Measurements from ENCODE around the gene FBLN7.
"Not testable (repeated sequence)": the region's sequence is repeated elsewhere in the genome, so short reads cannot be mapped to it uniquely, and the experiment has no call there.

The FBLN7 gene

GRCh38 chr2:112096098-112096497, 42.1 kb upstream of the FBLN7 start:
- H3K4me1 ChIP-seq (ENCODE audit: control insufficient read depth in 1 of 2, insufficient read depth in 1 of 2, low read depth in 1 of 2, low read length in 1 of 2): no peaks in the 10 kb centered on the region
- peaks cover 72% of the 10 kb centered on the region for H3K36me3 ChIP-seq
- TF ChIP-seq CTCF (IDR thresholded peaks at IDR 0.05): no peak
- no peaks in the 10 kb centered on the region for H3K9me3 ChIP-seq
- H3K4me3 ChIP-seq (ENCODE audit: low read depth in 1 of 2, low read length in 1 of 2): no peak overlapping the region
- no peak overlapping the region for H3K27ac ChIP-seq
- H3K27me3 ChIP-seq: no peaks in the 10 kb centered on the region

GRCh38 chr2:112108178-112108832, 29.9 kb upstream of the FBLN7 start:
- no peaks in the 10 kb centered on the region for H3K4me1 ChIP-seq (ENCODE audit: control insufficient read depth in 1 of 2, insufficient read depth in 1 of 2, low read depth in 1 of 2, low read length in 1 of 2)
- no peak for TF ChIP-seq CTCF (IDR thresholded peaks at IDR 0.05)
- H3K27ac ChIP-seq: no peak overlapping the region
- H3K27me3 ChIP-seq: no peaks in the 10 kb centered on the region
- peaks cover 73% of the 10 kb centered on the region for H3K36me3 ChIP-seq
- H3K9me3 ChIP-seq: no peaks in the 10 kb centered on the region
- no peak overlapping the region for H3K4me3 ChIP-seq (ENCODE audit: low read depth in 1 of 2, low read length in 1 of 2)

- H3K27ac ChIP-seq: no peak overlapping the region
- H3K9me3 ChIP-seq: no peaks in the 10 kb centered on the region
- H3K27me3 ChIP-seq: no peaks in the 10 kb centered on the region
- TF ChIP-seq CTCF (IDR thresholded peaks at IDR 0.05): no peak
- no peak overlapping the region for H3K4me3 ChIP-seq (ENCODE audit: low read depth in 1 of 2, low read length in 1 of 2)
- peaks cover 67% of the 10 kb centered on the region for H3K36me3 ChIP-seq
- no peaks in the 10 kb centered on the region for H3K4me1 ChIP-seq (ENCODE audit: control insufficient read depth in 1 of 2, insufficient read depth in 1 of 2, low read depth in 1 of 2, low read length in 1 of 2)
Measured at GRCh38 chr2:112109278-112109677, 28.9 kb upstream of the FBLN7 start.

GRCh38 chr2:112110966-112111365, 27.2 kb upstream of the FBLN7 start:
- H3K36me3 ChIP-seq: peaks cover 59% of the 10 kb centered on the region

GRCh38 chr2:112113354-112113753, 24.8 kb upstream of the FBLN7 start:
- not testable (repeated sequence) for H3K9me3 ChIP-seq; H3K4me3 ChIP-seq (ENCODE audit: low read depth in 1 of 2, low read length in 1 of 2); H3K4me1 ChIP-seq (ENCODE audit: control insufficient read depth in 1 of 2, insufficient read depth in 1 of 2, low read depth in 1 of 2, low read length in 1 of 2); H3K27me3 ChIP-seq; H3K27ac ChIP-seq
- peaks cover 63% of the 10 kb centered on the region for H3K36me3 ChIP-seq

More at GRCh38 chr2:112110966-112111365, 27.2 kb upstream of the FBLN7 start:
- Histone ChIP-seq H3K4me1 (ENCODE audit: control insufficient read depth in 1 of 2, insufficient read depth in 1 of 2, low read depth in 1 of 2, low read length in 1 of 2) (no peaks in the 10 kb centered on the region), H3K4me3 (ENCODE audit: low read depth in 1 of 2, low read length in 1 of 2) (no peak overlapping the region), H3K27me3 (no peaks in the 10 kb centered on the region), H3K27ac (no peak overlapping the region), H3K9me3 (no peaks in the 10 kb centered on the region)
- TF ChIP-seq CTCF (IDR thresholded peaks at IDR 0.05): no peak

- Histone ChIP-seq H3K4me1 (ENCODE audit: control insufficient read depth in 1 of 2, insufficient read depth in 1 of 2, low read depth in 1 of 2, low read length in 1 of 2) (no peaks in the 10 kb centered on the region), H3K36me3 (peaks cover 38% of the 10 kb centered on the region), H3K27me3 (no peaks in the 10 kb centered on the region), H3K27ac (no peak overlapping the region), H3K4me3 (ENCODE audit: low read depth in 1 of 2, low read length in 1 of 2) (no peak overlapping the region), H3K9me3 (no peaks in the 10 kb centered on the region)
- no peak for TF ChIP-seq CTCF (IDR thresholded peaks at IDR 0.05)
Measured at GRCh38 chr2:112118148-112118547, 20.0 kb upstream of the FBLN7 start.
